HG03108 (cell line): ENCODE measurements around the gene RFPL2.
"Not testable (repeated sequence)": the region's sequence is repeated elsewhere in the genome, so short reads cannot be mapped to it uniquely, and the experiment has no call there.

Experiments
- ATAC-seq: cut with Tn5 transposase; IDR thresholded peaks from one replicate; pipeline ENCODE4 v1.9.1; 2021; ENCODE audit warnings: moderate library complexity; ENCODE audit not compliant: unreplicated experiment

Gene RFPL2

GRCh38 chr22:32206774-32207758 lies 2.2 kb upstream of the RFPL2 start:
- ATAC-seq: no peak

GRCh38 chr22:32205974-32206773 lies 1.3 kb upstream of the RFPL2 start:
- no peak for ATAC-seq

GRCh38 chr22:32204040-32204855 lies 625 bp downstream of the RFPL2 start:
- ATAC-seq: no peak

- ATAC-seq: no peak
These were observed 1.5 kb downstream of the RFPL2 start for GRCh38 chr22:32203181-32204039.

- ATAC-seq: no peak
These were observed 2.2 kb downstream of the RFPL2 start for GRCh38 chr22:32202539-32203180.

- no peak for ATAC-seq
These were observed 2.7 kb downstream of the RFPL2 start for GRCh38 chr22:32202161-32202538.

GRCh38 chr22:32200752-32201151 lies 4.1 kb downstream of the RFPL2 start:
- ATAC-seq: no peak

GRCh38 chr22:32199961-32200360 lies 4.9 kb downstream of the RFPL2 start:
- ATAC-seq: no peak

- ATAC-seq: no peak
These were observed 5.5 kb downstream of the RFPL2 start for GRCh38 chr22:32199341-32199740.

- not testable (repeated sequence) for ATAC-seq
These were observed 7.2 kb downstream of the RFPL2 start for GRCh38 chr22:32197553-32198226.

- not testable (repeated sequence) for ATAC-seq
These were observed 9.0 kb downstream of the RFPL2 start for GRCh38 chr22:32195900-32196299.

- ATAC-seq: not testable (repeated sequence)
These were observed 11.5 kb downstream of the RFPL2 start for GRCh38 chr22:32193346-32193745.

GRCh38 chr22:32191021-32191420 lies 13.9 kb downstream of the RFPL2 start:
- ATAC-seq: not testable (repeated sequence)

- ATAC-seq: no peak
These were observed 19.1 kb downstream of the RFPL2 start for GRCh38 chr22:32185821-32186220.

GRCh38 chr22:32183625-32184024 lies 21.2 kb downstream of the RFPL2 start:
- no peak for ATAC-seq

GRCh38 chr22:32181043-32181442 lies 23.8 kb downstream of the RFPL2 start:
- no peak for ATAC-seq

- ATAC-seq: no peak
These were observed 27.6 kb downstream of the RFPL2 start for GRCh38 chr22:32177221-32177765.
